WERI-Rb-1 (cell line): ENCODE results near the gene UCK1.
A peak's percentile ranks its signal among the peaks of the same experiment; 100 is the strongest.

Experiments used
- DNase-seq: peaks from one replicate; pipeline ENCODE4 v3.0.0-alpha.2; 2020
- H3K27ac ChIP-seq: fragments of 250-450 bp; sonication (Bioruptor Pico); 2 replicates; pipeline ENCODE4 v1.5.1; 2020; ENCODE audit warnings: mild to moderate bottlenecking, moderate library complexity
- H3K27me3 ChIP-seq: fragments of 250-450 bp; sonication (Bioruptor Pico); 2 replicates; pipeline ENCODE4 v1.5.1; 2021; ENCODE audit warnings: mild to moderate bottlenecking, low read depth, moderate library complexity; ENCODE audit not compliant: insufficient read depth, severe bottlenecking
- H3K36me3 ChIP-seq: fragments of 250-450 bp; sonication (Bioruptor Pico); 2 replicates; pipeline ENCODE4 v1.5.1; 2020; ENCODE audit warnings: mild to moderate bottlenecking, moderate library complexity
- H3K4me3 ChIP-seq: 2 replicates; pipeline ENCODE4 v1.5.1; 2011; ENCODE audit warnings: low read depth, mild to moderate bottlenecking, control low read depth, low read length
- H3K9me3 ChIP-seq: fragments of 250-450 bp; sonication (Bioruptor Pico); 2 replicates; pipeline ENCODE4 v1.5.1; 2021; ENCODE audit warnings: mild to moderate bottlenecking, moderate library complexity; ENCODE audit not compliant: severe bottlenecking
- CTCF ChIP-seq: IDR thresholded peaks from 2 replicates; pipeline ENCODE4 v1.5.1; 2011; ENCODE audit warnings: low read depth, mild to moderate bottlenecking, control low read depth, inconsistent platforms, low read length

The UCK1 gene

GRCh38 chr9:131525643-131526565 is 5.2 kb downstream of the UCK1 start:
- no peak for TF ChIP-seq CTCF

GRCh38 chr9:131524665-131525315 is 6.3 kb downstream of the UCK1 start:
- no peak overlapping the region for H3K4me3 ChIP-seq
- no peaks in the 10 kb centered on the region for H3K9me3 ChIP-seq
- no peaks in the 10 kb centered on the region for H3K27me3 ChIP-seq
- H3K27ac ChIP-seq, result peak overlapping the region; percentile 18; the same call in 1 of the 2 replicates
- no peak for DNase-seq
- peaks cover 100% of the 10 kb centered on the region for H3K36me3 ChIP-seq
- no peak for TF ChIP-seq CTCF

More at GRCh38 chr9:131525643-131526565, 5.2 kb downstream of the UCK1 start:
- H3K4me3 ChIP-seq, result no peak overlapping the region
- H3K27me3 ChIP-seq, result no peaks in the 10 kb centered on the region
- H3K36me3 ChIP-seq, result peaks cover 99% of the 10 kb centered on the region
- no peak for DNase-seq
- no peak overlapping the region for H3K27ac ChIP-seq
- H3K9me3 ChIP-seq, result no peaks in the 10 kb centered on the region

- Histone ChIP-seq H3K4me3 (no peak overlapping the region), H3K27me3 (no peaks in the 10 kb centered on the region), H3K27ac (peak overlapping the region; percentile 53), H3K36me3 (peaks cover 100% of the 10 kb centered on the region), H3K9me3 (no peaks in the 10 kb centered on the region)
- no peak for TF ChIP-seq CTCF
- no peak for DNase-seq
Measured at GRCh38 chr9:131523451-131524435, 7.3 kb downstream of the UCK1 start.

- Histone ChIP-seq H3K4me3 (no peak overlapping the region), H3K9me3 (no peaks in the 10 kb centered on the region), H3K27me3 (no peaks in the 10 kb centered on the region), H3K27ac (peak overlapping the region; percentile 53; the same call in 1 of the 2 replicates), H3K36me3 (peaks cover 100% of the 10 kb centered on the region)
- no peak for DNase-seq
- TF ChIP-seq CTCF, result no peak
Measured at GRCh38 chr9:131523086-131523388, 8.0 kb downstream of the UCK1 start.

- no peaks in the 10 kb centered on the region for H3K9me3 ChIP-seq
- no peak overlapping the region; the same call in 1 of the 2 replicates for H3K27ac ChIP-seq
- no peaks in the 10 kb centered on the region for H3K27me3 ChIP-seq
- no peak overlapping the region for H3K4me3 ChIP-seq
- no peak for DNase-seq
- no peak for TF ChIP-seq CTCF
- peaks cover 100% of the 10 kb centered on the region for H3K36me3 ChIP-seq
Measured at GRCh38 chr9:131522257-131523085, 8.6 kb downstream of the UCK1 start.
